ENCODE data around the gene PPP3CB.

GRCh38 chr10:73465978-73466726 lies 29.7 kb downstream of the PPP3CB start:
- TF ChIP-seq POLR2A (IDR thresholded peaks at IDR 0.05; ENCODE audit: low read length) (no peak), GATA1 (IDR thresholded peaks at IDR 0.05; ENCODE audit: low read depth, low read length) (no peak)
